Measurements from ENCODE around the gene ZNF672.

Gene ZNF672

DNA sequence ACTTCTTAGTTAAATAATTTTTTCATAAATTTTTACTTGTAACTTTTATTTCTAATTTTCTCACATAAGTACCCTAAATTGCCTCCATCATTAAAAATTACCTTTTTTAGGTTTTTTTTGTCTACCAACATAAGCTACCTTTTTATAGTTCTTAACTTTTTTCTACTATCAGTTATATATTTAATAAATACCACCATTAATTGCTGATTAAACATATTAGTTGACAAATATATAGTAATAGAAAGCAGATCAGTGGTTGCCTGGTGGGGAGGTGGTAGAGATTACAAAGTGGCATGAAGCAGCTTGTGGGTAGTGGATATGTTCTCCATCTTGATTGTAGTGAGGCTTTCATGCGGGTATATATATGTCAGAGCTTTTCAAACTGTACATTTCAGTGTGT, 6.2 kb upstream of the ZNF672 start:
- Histone ChIP-seq H3K27me3 (ENCODE audit: control insufficient read depth in 1 of 2, insufficient read depth in 2 of 2, low read length in 2 of 2) (no peaks in the 10 kb centered on the region), H3K4me3 (ENCODE audit: low read depth in 1 of 2, low read length in 2 of 2) (no peak overlapping the region), H3K9me3 (ENCODE audit: control insufficient read depth in 1 of 2, low read length in 2 of 2) (no peaks in the 10 kb centered on the region), H3K9ac (ENCODE audit: low read depth in 1 of 2, low read length in 2 of 2) (no peak overlapping the region), H3K27ac (ENCODE audit: low read depth, low read length) (no peak overlapping the region), H3K4me1 (ENCODE audit: control insufficient read depth in 1 of 2, insufficient read depth in 2 of 2, low read length in 2 of 2) (peaks cover 2 to 7% of the 10 kb centered on the region in 2 donors), H3K36me3 (ENCODE audit: control insufficient read depth in 1 of 2, insufficient read depth in 2 of 2, low read length in 2 of 2) (no peaks in the 10 kb centered on the region)

GRCh38 chr1:248834343-248834940, 3.6 kb upstream of the ZNF672 start:
- no peaks in the 10 kb centered on the region for H3K27me3 ChIP-seq (ENCODE audit: control insufficient read depth in 1 of 2, insufficient read depth in 2 of 2, low read length in 2 of 2)
- H3K4me1 ChIP-seq (ENCODE audit: control insufficient read depth in 1 of 2, insufficient read depth in 2 of 2, low read length in 2 of 2) = peaks cover 6 to 14% of the 10 kb centered on the region in 2 donors
- H3K27ac ChIP-seq (ENCODE audit: low read depth, low read length) = no peak overlapping the region
- H3K9ac ChIP-seq (ENCODE audit: low read depth in 1 of 2, low read length in 2 of 2) = no peak overlapping the region
- no peaks in the 10 kb centered on the region for H3K36me3 ChIP-seq (ENCODE audit: control insufficient read depth in 1 of 2, insufficient read depth in 2 of 2, low read length in 2 of 2)
- H3K4me3 ChIP-seq (ENCODE audit: low read depth in 1 of 2, low read length in 2 of 2) = no peak overlapping the region
- H3K9me3 ChIP-seq (ENCODE audit: control insufficient read depth in 1 of 2, low read length in 2 of 2) = no peaks in the 10 kb centered on the region

DNA sequence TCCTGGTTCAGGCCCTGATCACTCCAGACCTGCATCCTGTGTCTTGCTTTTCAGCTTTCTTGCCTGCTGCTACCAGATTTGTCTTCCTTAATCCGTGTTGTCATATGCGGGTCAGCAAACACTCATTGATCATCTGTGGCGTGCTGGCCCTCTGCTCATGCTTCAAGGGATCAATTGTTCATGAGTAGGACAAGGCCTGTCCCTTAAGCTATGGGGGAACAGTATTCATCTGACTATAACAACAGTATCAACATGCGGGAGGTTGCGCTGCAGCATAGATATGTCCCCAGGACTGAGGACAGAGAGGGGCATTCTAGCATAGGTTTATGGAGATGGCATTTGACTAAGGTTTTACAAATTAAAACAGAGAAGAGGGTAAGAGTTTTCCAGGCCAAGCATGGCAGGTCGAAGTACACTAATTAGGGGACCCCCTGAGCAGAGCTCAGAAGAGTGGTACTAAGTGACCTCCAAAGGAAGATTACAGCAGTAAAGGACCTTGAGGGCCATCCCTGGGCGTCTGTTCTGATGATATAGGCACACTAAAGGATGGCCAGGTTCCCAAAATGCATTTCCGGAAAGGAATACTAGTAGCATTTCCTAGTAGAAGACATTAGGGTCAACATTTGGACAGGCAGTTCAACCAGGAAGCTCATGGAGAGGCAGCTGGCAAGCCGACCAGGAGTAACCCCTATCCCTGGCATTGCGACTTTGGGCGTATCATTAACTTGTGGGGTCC, 811 bp upstream of the ZNF672 start:
- H3K4me3 ChIP-seq (ENCODE audit: low read depth in 1 of 2, low read length in 2 of 2) = peak overlapping the region; percentile 79 to 80
- peak overlapping the region; percentile 86 for H3K27ac ChIP-seq (ENCODE audit: low read depth, low read length)
- peak overlapping the region; percentile 69 to 92 for H3K9ac ChIP-seq (ENCODE audit: low read depth in 1 of 2, low read length in 2 of 2)
- H3K36me3 ChIP-seq (ENCODE audit: control insufficient read depth in 1 of 2, insufficient read depth in 2 of 2, low read length in 2 of 2) = no peaks in the 10 kb centered on the region
- peaks cover 6 to 34% of the 10 kb centered on the region in 2 donors for H3K4me1 ChIP-seq (ENCODE audit: control insufficient read depth in 1 of 2, insufficient read depth in 2 of 2, low read length in 2 of 2)
- no peaks in the 10 kb centered on the region for H3K9me3 ChIP-seq (ENCODE audit: control insufficient read depth in 1 of 2, low read length in 2 of 2)
- no peaks in the 10 kb centered on the region for H3K27me3 ChIP-seq (ENCODE audit: control insufficient read depth in 1 of 2, insufficient read depth in 2 of 2, low read length in 2 of 2)

GRCh38 chr1:248838357-248839167, 538 bp downstream of the ZNF672 start:
- Histone ChIP-seq H3K9ac (ENCODE audit: low read depth in 1 of 2, low read length in 2 of 2) (peak overlapping the region; percentile 92 to 99), H3K27ac (ENCODE audit: low read depth, low read length) (peak overlapping the region; percentile 100), H3K4me3 (ENCODE audit: low read depth in 1 of 2, low read length in 2 of 2) (peak overlapping the region; percentile 83 to 91), H3K9me3 (ENCODE audit: control insufficient read depth in 1 of 2, low read length in 2 of 2) (no peaks in the 10 kb centered on the region), H3K4me1 (ENCODE audit: control insufficient read depth in 1 of 2, insufficient read depth in 2 of 2, low read length in 2 of 2) (peaks cover 6 to 34% of the 10 kb centered on the region in 2 donors), H3K27me3 (ENCODE audit: control insufficient read depth in 1 of 2, insufficient read depth in 2 of 2, low read length in 2 of 2) (no peaks in the 10 kb centered on the region), H3K36me3 (ENCODE audit: control insufficient read depth in 1 of 2, insufficient read depth in 2 of 2, low read length in 2 of 2) (peaks cover 0 to 8% of the 10 kb centered on the region in 2 donors)

- Histone ChIP-seq H3K9ac (ENCODE audit: low read depth in 1 of 2, low read length in 2 of 2) (peak overlapping the region; percentile 92 to 99), H3K36me3 (ENCODE audit: control insufficient read depth in 1 of 2, insufficient read depth in 2 of 2, low read length in 2 of 2) (peaks cover 0 to 8% of the 10 kb centered on the region in 2 donors)
Observed at GRCh38 chr1:248839168-248839555, 1.1 kb downstream of the ZNF672 start.

GRCh38 chr1:248840946-248841345, 2.9 kb downstream of the ZNF672 start:
- no peak overlapping the region for H3K4me3 ChIP-seq (ENCODE audit: low read depth in 1 of 2, low read length in 2 of 2)
- H3K4me1 ChIP-seq (ENCODE audit: control insufficient read depth in 1 of 2, insufficient read depth in 2 of 2, low read length in 2 of 2) = peaks cover 6 to 34% of the 10 kb centered on the region in 2 donors
- no peaks in the 10 kb centered on the region for H3K9me3 ChIP-seq (ENCODE audit: control insufficient read depth in 1 of 2, low read length in 2 of 2)
- H3K27ac ChIP-seq (ENCODE audit: low read depth, low read length) = no peak overlapping the region
- no peaks in the 10 kb centered on the region for H3K27me3 ChIP-seq (ENCODE audit: control insufficient read depth in 1 of 2, insufficient read depth in 2 of 2, low read length in 2 of 2)
- peaks cover 0 to 26% of the 10 kb centered on the region in 2 donors for H3K36me3 ChIP-seq (ENCODE audit: control insufficient read depth in 1 of 2, insufficient read depth in 2 of 2, low read length in 2 of 2)
- H3K9ac ChIP-seq (ENCODE audit: low read depth in 1 of 2, low read length in 2 of 2) = no peak overlapping the region

More at GRCh38 chr1:248839168-248839555, 1.1 kb downstream of the ZNF672 start:
- Histone ChIP-seq H3K27ac (ENCODE audit: low read depth, low read length) (peak overlapping the region; percentile 100), H3K9me3 (ENCODE audit: control insufficient read depth in 1 of 2, low read length in 2 of 2) (no peaks in the 10 kb centered on the region), H3K4me1 (ENCODE audit: control insufficient read depth in 1 of 2, insufficient read depth in 2 of 2, low read length in 2 of 2) (peaks cover 6 to 34% of the 10 kb centered on the region in 2 donors), H3K27me3 (ENCODE audit: control insufficient read depth in 1 of 2, insufficient read depth in 2 of 2, low read length in 2 of 2) (no peaks in the 10 kb centered on the region), H3K4me3 (ENCODE audit: low read depth in 1 of 2, low read length in 2 of 2) (peak overlapping the region; percentile 83 to 91)

GRCh38 chr1:248841702-248842395, 3.8 kb downstream of the ZNF672 start:
- H3K4me1 ChIP-seq (ENCODE audit: control insufficient read depth in 1 of 2, insufficient read depth in 2 of 2, low read length in 2 of 2) = peaks cover 6 to 34% of the 10 kb centered on the region in 2 donors
- H3K36me3 ChIP-seq (ENCODE audit: control insufficient read depth in 1 of 2, insufficient read depth in 2 of 2, low read length in 2 of 2) = peaks cover 0 to 35% of the 10 kb centered on the region in 2 donors
- H3K27me3 ChIP-seq (ENCODE audit: control insufficient read depth in 1 of 2, insufficient read depth in 2 of 2, low read length in 2 of 2) = no peaks in the 10 kb centered on the region
- no peaks in the 10 kb centered on the region for H3K9me3 ChIP-seq (ENCODE audit: control insufficient read depth in 1 of 2, low read length in 2 of 2)
- H3K27ac ChIP-seq (ENCODE audit: low read depth, low read length) = no peak overlapping the region
- no peak overlapping the region for H3K9ac ChIP-seq (ENCODE audit: low read depth in 1 of 2, low read length in 2 of 2)
- no peak overlapping the region for H3K4me3 ChIP-seq (ENCODE audit: low read depth in 1 of 2, low read length in 2 of 2)

- Histone ChIP-seq H3K9me3 (ENCODE audit: control insufficient read depth in 1 of 2, low read length in 2 of 2) (no peaks in the 10 kb centered on the region), H3K4me1 (ENCODE audit: control insufficient read depth in 1 of 2, insufficient read depth in 2 of 2, low read length in 2 of 2) (peaks cover 0 to 26% of the 10 kb centered on the region in 2 donors), H3K27me3 (ENCODE audit: control insufficient read depth in 1 of 2, insufficient read depth in 2 of 2, low read length in 2 of 2) (no peaks in the 10 kb centered on the region), H3K36me3 (ENCODE audit: control insufficient read depth in 1 of 2, insufficient read depth in 2 of 2, low read length in 2 of 2) (peaks cover 2 to 43% of the 10 kb centered on the region in 2 donors), H3K9ac (ENCODE audit: low read depth in 1 of 2, low read length in 2 of 2) (no peak overlapping the region), H3K4me3 (ENCODE audit: low read depth in 1 of 2, low read length in 2 of 2) (no peak overlapping the region), H3K27ac (ENCODE audit: low read depth, low read length) (no peak overlapping the region)
Observed at GRCh38 chr1:248842781-248843331, 4.8 kb downstream of the ZNF672 start.

- Histone ChIP-seq H3K9ac (ENCODE audit: low read depth in 1 of 2, low read length in 2 of 2) (no peak overlapping the region), H3K4me3 (ENCODE audit: low read depth in 1 of 2, low read length in 2 of 2) (no peak overlapping the region), H3K27me3 (ENCODE audit: control insufficient read depth in 1 of 2, insufficient read depth in 2 of 2, low read length in 2 of 2) (no peaks in the 10 kb centered on the region), H3K9me3 (ENCODE audit: control insufficient read depth in 1 of 2, low read length in 2 of 2) (no peaks in the 10 kb centered on the region), H3K27ac (ENCODE audit: low read depth, low read length) (no peak overlapping the region), H3K36me3 (ENCODE audit: control insufficient read depth in 1 of 2, insufficient read depth in 2 of 2, low read length in 2 of 2) (peaks cover 6 to 52% of the 10 kb centered on the region in 2 donors), H3K4me1 (ENCODE audit: control insufficient read depth in 1 of 2, insufficient read depth in 2 of 2, low read length in 2 of 2) (peaks cover 0 to 26% of the 10 kb centered on the region in 2 donors)
Observed at GRCh38 chr1:248843687-248844086, 5.7 kb downstream of the ZNF672 start.
